MM.1S (cell line): ENCODE measurements around the gene DCDC1.

Source experiments
- DNase-seq: peaks from one replicate; pipeline ENCODE4 v3.0.0-alpha.2; 2015
- H2AFZ ChIP-seq: fragments of 300-600 bp; sonication (generic); 2 replicates; pipeline ENCODE4 v1.6.0; 2016; ENCODE audit warnings: antibody characterized with exemption, low read length
- H3F3A ChIP-seq: fragments of 300-600 bp; sonication (generic); 2 replicates; pipeline ENCODE4 v1.6.1; 2016; ENCODE audit warnings: mild to moderate bottlenecking, antibody characterized with exemption, low read length, moderate library complexity, mixed read lengths; ENCODE audit not compliant: insufficient read depth
- H3K27ac ChIP-seq: fragments of 300-600 bp; sonication (generic); 2 replicates; pipeline ENCODE4 v1.5.1; 2016; ENCODE audit warnings: mild to moderate bottlenecking, low read length
- H3K27me3 ChIP-seq: fragments of 300-600 bp; sonication (generic); replicated peaks from 2 replicates; pipeline ENCODE4 v1.6.0; 2016; ENCODE audit warnings: low read length; ENCODE audit not compliant: insufficient read depth
- H3K36me3 ChIP-seq: fragments of 300-600 bp; sonication (generic); replicated peaks from 2 replicates; pipeline ENCODE4 v1.6.1; 2016; ENCODE audit warnings: mild to moderate bottlenecking, low read length, mixed read lengths; ENCODE audit not compliant: insufficient read depth
- H3K4me1 ChIP-seq: fragments of 300-600 bp; sonication (generic); 2 replicates; pipeline ENCODE4 v1.6.1; 2016; ENCODE audit warnings: low read length, mixed read lengths
- H3K4me2 ChIP-seq: fragments of 300-600 bp; sonication (generic); 2 replicates; pipeline ENCODE4 v1.6.0; 2016; ENCODE audit warnings: low read depth, low read length
- H3K4me3 ChIP-seq: fragments of 300-600 bp; sonication (generic); 2 replicates; pipeline ENCODE4 v1.5.1; 2016; ENCODE audit warnings: low read length, mixed read lengths
- H3K79me2 ChIP-seq: fragments of 300-600 bp; sonication (generic); 2 replicates; pipeline ENCODE4 v1.6.1; 2016; ENCODE audit warnings: mixed run types, low read length, mixed read lengths
- H3K9ac ChIP-seq: fragments of 300-600 bp; sonication (generic); 2 replicates; pipeline ENCODE4 v1.6.1; 2016; ENCODE audit warnings: low read length, mixed read lengths
- H3K9me2 ChIP-seq: fragments of 300-600 bp; sonication (generic); replicated peaks from 2 replicates; pipeline ENCODE4 v1.6.1; 2016; ENCODE audit warnings: mild to moderate bottlenecking, low read length, mixed read lengths; ENCODE audit not compliant: insufficient read depth
- H3K9me3 ChIP-seq: fragments of 300-600 bp; sonication (generic); replicated peaks from 2 replicates; pipeline ENCODE4 v1.6.1; 2016; ENCODE audit warnings: mild to moderate bottlenecking, low read length, mixed read lengths; ENCODE audit not compliant: insufficient read depth
- H4K20me1 ChIP-seq: fragments of 300-600 bp; sonication (generic); 2 replicates; pipeline ENCODE4 v1.6.1; 2016; ENCODE audit warnings: mild to moderate bottlenecking, low read length, moderate library complexity, mixed read lengths; ENCODE audit not compliant: insufficient read depth
- EZH2 ChIP-seq: fragments of 300-600 bp; sonication (generic); optimal IDR thresholded peaks from 2 replicates; pipeline ENCODE3; 2017; ENCODE audit warnings: low read depth, mild to moderate bottlenecking, antibody characterized with exemption, low read length, mixed read lengths
- EZH2phosphoT487 ChIP-seq: fragments of 300-600 bp; sonication (generic); IDR thresholded peaks from 2 replicates; pipeline ENCODE4 v1.6.1; 2018; ENCODE audit warnings: antibody characterized with exemption, low read length
- TF ChIP-seq, protein P1 (sequence below): fragments of 300-600 bp; sonication (generic); IDR thresholded peaks from 2 replicates; pipeline ENCODE4 v1.5.1; 2016; ENCODE audit warnings: antibody characterized with exemption, low read length, mixed read lengths

Gene DCDC1

DNA sequence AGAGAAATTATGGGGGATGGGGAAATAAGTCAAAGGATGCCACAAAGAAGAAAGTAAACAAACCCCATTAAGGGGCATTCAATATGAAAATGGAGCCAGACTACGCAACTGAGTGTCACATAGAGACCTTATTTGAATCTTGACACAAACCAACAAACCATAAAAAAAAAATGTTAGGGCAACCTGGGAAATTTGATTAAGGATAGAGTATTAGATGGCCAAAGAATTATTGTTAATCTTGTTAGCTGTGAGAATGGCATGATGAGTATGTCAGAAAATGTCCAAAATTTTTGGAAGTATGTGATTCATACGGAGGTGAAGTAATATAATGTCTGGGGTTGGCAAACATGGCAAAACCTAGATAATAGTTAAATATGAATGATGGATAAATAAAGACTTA, 461.3 kb downstream of the DCDC1 start:
- Histone ChIP-seq H3F3A (no peaks in the 10 kb centered on the region), H3K27me3 (no peaks in the 10 kb centered on the region), H3K4me1 (no peaks in the 10 kb centered on the region), H3K36me3 (no peaks in the 10 kb centered on the region), H3K9ac (no peak overlapping the region), H3K4me2 (no peak overlapping the region), H4K20me1 (no peaks in the 10 kb centered on the region), H3K4me3 (no peak overlapping the region), H3K9me3 (no peaks in the 10 kb centered on the region), H3K79me2 (no peaks in the 10 kb centered on the region), H3K9me2 (no peaks in the 10 kb centered on the region), H3K27ac (no peak overlapping the region), H2AFZ (no peak overlapping the region)
- TF ChIP-seq, protein P1, sequence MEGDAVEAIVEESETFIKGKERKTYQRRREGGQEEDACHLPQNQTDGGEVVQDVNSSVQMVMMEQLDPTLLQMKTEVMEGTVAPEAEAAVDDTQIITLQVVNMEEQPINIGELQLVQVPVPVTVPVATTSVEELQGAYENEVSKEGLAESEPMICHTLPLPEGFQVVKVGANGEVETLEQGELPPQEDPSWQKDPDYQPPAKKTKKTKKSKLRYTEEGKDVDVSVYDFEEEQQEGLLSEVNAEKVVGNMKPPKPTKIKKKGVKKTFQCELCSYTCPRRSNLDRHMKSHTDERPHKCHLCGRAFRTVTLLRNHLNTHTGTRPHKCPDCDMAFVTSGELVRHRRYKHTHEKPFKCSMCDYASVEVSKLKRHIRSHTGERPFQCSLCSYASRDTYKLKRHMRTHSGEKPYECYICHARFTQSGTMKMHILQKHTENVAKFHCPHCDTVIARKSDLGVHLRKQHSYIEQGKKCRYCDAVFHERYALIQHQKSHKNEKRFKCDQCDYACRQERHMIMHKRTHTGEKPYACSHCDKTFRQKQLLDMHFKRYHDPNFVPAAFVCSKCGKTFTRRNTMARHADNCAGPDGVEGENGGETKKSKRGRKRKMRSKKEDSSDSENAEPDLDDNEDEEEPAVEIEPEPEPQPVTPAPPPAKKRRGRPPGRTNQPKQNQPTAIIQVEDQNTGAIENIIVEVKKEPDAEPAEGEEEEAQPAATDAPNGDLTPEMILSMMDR, result no peak
- TF ChIP-seq EZH2phosphoT487 (no peak), EZH2 (no peak)
- no peak for DNase-seq

DNA sequence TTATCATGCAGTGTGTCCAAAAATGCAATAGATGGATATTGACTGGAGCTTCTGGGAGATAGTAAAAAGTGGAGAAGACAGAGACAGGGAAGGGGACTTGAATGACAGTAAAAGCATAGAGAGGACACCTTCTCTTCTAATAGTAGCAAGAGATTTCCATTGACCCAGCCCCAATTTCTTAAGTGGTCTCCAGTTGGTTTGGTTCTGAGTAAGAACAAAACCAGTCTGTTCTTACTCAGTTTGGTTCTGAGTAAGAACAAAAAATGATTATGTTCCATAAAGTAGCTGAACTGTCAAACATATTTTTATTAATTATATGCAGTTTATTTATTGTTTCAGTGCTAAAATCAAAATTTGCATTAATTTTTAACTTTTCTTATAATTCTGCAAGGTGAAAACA, 466.6 kb downstream of the DCDC1 start:
- H3K9me2 ChIP-seq, result no peaks in the 10 kb centered on the region
- H4K20me1 ChIP-seq, result no peaks in the 10 kb centered on the region
- H3K9ac ChIP-seq, result no peak overlapping the region
- H2AFZ ChIP-seq, result no peak overlapping the region
- no peaks in the 10 kb centered on the region for H3K36me3 ChIP-seq
- H3K27me3 ChIP-seq, result no peaks in the 10 kb centered on the region
- no peaks in the 10 kb centered on the region for H3K9me3 ChIP-seq
- no peak overlapping the region for H3K27ac ChIP-seq
- DNase-seq, result no peak
- TF ChIP-seq, protein P1, result no peak
- TF ChIP-seq EZH2 (no peak), EZH2phosphoT487 (no peak)
- no peaks in the 10 kb centered on the region for H3K4me1 ChIP-seq
- no peak overlapping the region for H3K4me3 ChIP-seq
- H3K79me2 ChIP-seq, result no peaks in the 10 kb centered on the region
- no peaks in the 10 kb centered on the region for H3F3A ChIP-seq
- no peak overlapping the region for H3K4me2 ChIP-seq

GRCh38 chr11:30895046-30895445, 474.5 kb downstream of the DCDC1 start:
- H3F3A ChIP-seq, result no peaks in the 10 kb centered on the region
- no peaks in the 10 kb centered on the region for H3K4me1 ChIP-seq
- no peaks in the 10 kb centered on the region for H3K9me2 ChIP-seq
- H3K9me3 ChIP-seq, result no peaks in the 10 kb centered on the region
- H3K36me3 ChIP-seq, result no peaks in the 10 kb centered on the region
- no peak overlapping the region for H2AFZ ChIP-seq
- no peak overlapping the region for H3K4me3 ChIP-seq
- TF ChIP-seq EZH2phosphoT487 (no peak), EZH2 (no peak)
- TF ChIP-seq, protein P1, result no peak
- H3K27ac ChIP-seq, result no peak overlapping the region
- no peaks in the 10 kb centered on the region for H3K79me2 ChIP-seq
- no peaks in the 10 kb centered on the region for H3K27me3 ChIP-seq
- H4K20me1 ChIP-seq, result no peaks in the 10 kb centered on the region
- no peak overlapping the region for H3K4me2 ChIP-seq
- DNase-seq, result no peak
- H3K9ac ChIP-seq, result no peak overlapping the region
